DOHH2 (cell line): ENCODE results near the gene TSHZ3.

Experiments
- H3F3A ChIP-seq: fragments of 200-600 bp; sonication (generic), shearing (Covaris generic); 2 replicates; pipeline ENCODE4 v1.6.0; 2016; ENCODE audit warnings: antibody characterized with exemption, mild to moderate bottlenecking; ENCODE audit not compliant: control insufficient read depth, insufficient read depth
- H3K27ac ChIP-seq: fragments of 200-600 bp; sonication (generic); 2 replicates; pipeline ENCODE4 v1.5.1; 2014; ENCODE audit warnings: low read depth, mild to moderate bottlenecking, low read length, moderate library complexity
- H3K27me3 ChIP-seq: fragments of 200-600 bp; sonication (generic); 2 replicates; pipeline ENCODE4 v1.6.1; 2014; ENCODE audit warnings: mild to moderate bottlenecking, low read length, mixed read lengths; ENCODE audit not compliant: control insufficient read depth
- H3K36me3 ChIP-seq: fragments of 200-600 bp; sonication (generic); 2 replicates; pipeline ENCODE4 v1.6.1; 2014; ENCODE audit warnings: mild to moderate bottlenecking, low read length, moderate library complexity, mixed read lengths; ENCODE audit not compliant: control insufficient read depth
- H3K4me1 ChIP-seq: fragments of 200-600 bp; sonication (generic); 2 replicates; pipeline ENCODE4 v1.6.1; 2014; ENCODE audit warnings: mild to moderate bottlenecking, low read length, mixed read lengths; ENCODE audit not compliant: control insufficient read depth
- H3K4me2 ChIP-seq: fragments of 200-600 bp; sonication (generic); 2 replicates; pipeline ENCODE4 v1.6.0; 2014; ENCODE audit warnings: mild to moderate bottlenecking, low read length, moderate library complexity
- H3K4me3 ChIP-seq: fragments of 200-600 bp; sonication (generic); 2 replicates; pipeline ENCODE4 v1.5.1; 2014; ENCODE audit warnings: mild to moderate bottlenecking, low read length, mixed read lengths
- H3K79me2 ChIP-seq: fragments of 200-600 bp; sonication (generic); 2 replicates; pipeline ENCODE4 v1.6.1; 2014; ENCODE audit warnings: mild to moderate bottlenecking, low read length, mixed read lengths; ENCODE audit not compliant: control insufficient read depth
- H3K9me2 ChIP-seq: fragments of 200-600 bp; sonication (generic); replicated peaks from 2 replicates; pipeline ENCODE4 v1.6.1; 2014; ENCODE audit warnings: mild to moderate bottlenecking, low read length, mixed read lengths; ENCODE audit not compliant: control insufficient read depth
- H3K9me3 ChIP-seq: fragments of 200-600 bp; sonication (generic); 2 replicates; pipeline ENCODE4 v1.6.1; 2014; ENCODE audit warnings: antibody characterized with exemption, low read length, mixed read lengths; ENCODE audit not compliant: control insufficient read depth, insufficient read depth
- H4K20me1 ChIP-seq: fragments of 200-600 bp; sonication (generic); 2 replicates; pipeline ENCODE4 v1.6.0; 2014; ENCODE audit warnings: low read depth, mild to moderate bottlenecking, antibody characterized with exemption, low read length, moderate library complexity; ENCODE audit not compliant: control insufficient read depth, insufficient read depth
- EZH2phosphoT487 ChIP-seq: fragments of 200-600 bp; sonication (generic); IDR thresholded peaks from 2 replicates; pipeline ENCODE4 v1.6.1; 2017; ENCODE audit warnings: borderline replicate concordance, mild to moderate bottlenecking, antibody characterized with exemption, low read length, moderate library complexity, mixed read lengths
- TF ChIP-seq, protein P1 (sequence below): fragments of 200-600 bp; sonication (generic); IDR thresholded peaks from one replicate; pipeline ENCODE4 v1.5.1; 2014; ENCODE audit warnings: antibody characterized with exemption, mild to moderate bottlenecking, low read depth, low read length; ENCODE audit not compliant: poor library complexity, severe bottlenecking

Gene TSHZ3

DNA sequence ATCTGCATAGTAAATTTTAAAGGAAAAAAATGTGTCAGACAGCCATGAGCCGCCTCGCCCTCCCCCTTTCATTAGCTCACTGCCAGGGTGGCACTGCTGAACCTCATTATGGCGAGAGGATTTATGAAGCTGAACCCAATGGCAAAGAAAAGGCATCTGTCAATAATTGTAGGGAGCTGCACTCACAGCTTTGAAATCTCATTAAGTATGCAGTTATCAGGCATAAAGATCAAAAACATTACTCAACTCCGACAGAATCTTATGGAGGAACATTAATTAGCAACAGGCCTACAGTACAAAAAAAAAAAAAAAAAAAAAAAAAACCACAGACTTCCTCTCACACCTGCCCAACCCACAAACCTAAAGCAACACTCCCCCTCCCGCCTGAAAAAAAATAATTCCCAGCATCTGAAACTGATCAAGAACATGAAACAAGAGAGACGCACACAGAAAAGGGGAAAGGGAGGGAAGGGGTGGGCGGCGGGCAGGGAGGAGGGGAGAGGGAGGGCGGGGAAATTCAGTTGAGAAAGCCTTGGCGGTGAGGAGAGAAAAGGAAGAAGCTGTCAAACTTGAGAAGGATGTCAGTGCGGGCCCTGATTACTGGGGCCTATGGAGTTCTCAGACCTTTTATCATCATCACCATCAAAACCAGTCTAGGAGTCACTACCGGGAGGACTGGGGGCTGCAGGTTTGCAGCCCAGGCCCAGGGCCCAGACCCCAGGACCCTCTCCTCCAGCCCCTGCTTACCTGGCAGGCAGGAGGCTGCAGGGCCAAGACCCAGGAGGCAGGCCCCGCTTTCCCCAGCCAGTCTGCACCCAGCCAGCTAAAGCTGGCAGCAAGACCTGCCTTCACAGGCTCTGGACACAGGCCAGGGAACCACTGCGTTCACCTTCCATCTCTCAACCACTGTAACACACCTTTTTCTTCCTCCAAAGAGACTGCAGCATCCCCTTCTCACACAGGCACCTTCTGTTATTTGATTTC, 8.9 kb downstream of the TSHZ3 start:
- Histone ChIP-seq H3K9me3 (no peaks in the 10 kb centered on the region), H3K4me3 (no peak overlapping the region), H3K9me2 (no peaks in the 10 kb centered on the region), H3K36me3 (no peaks in the 10 kb centered on the region), H4K20me1 (no peaks in the 10 kb centered on the region), H3K27ac (no peak overlapping the region), H3K79me2 (no peaks in the 10 kb centered on the region), H3K4me2 (no peak overlapping the region), H3K27me3 (no peaks in the 10 kb centered on the region), H3K4me1 (no peaks in the 10 kb centered on the region), H3F3A (no peaks in the 10 kb centered on the region)
- TF ChIP-seq, protein P1, sequence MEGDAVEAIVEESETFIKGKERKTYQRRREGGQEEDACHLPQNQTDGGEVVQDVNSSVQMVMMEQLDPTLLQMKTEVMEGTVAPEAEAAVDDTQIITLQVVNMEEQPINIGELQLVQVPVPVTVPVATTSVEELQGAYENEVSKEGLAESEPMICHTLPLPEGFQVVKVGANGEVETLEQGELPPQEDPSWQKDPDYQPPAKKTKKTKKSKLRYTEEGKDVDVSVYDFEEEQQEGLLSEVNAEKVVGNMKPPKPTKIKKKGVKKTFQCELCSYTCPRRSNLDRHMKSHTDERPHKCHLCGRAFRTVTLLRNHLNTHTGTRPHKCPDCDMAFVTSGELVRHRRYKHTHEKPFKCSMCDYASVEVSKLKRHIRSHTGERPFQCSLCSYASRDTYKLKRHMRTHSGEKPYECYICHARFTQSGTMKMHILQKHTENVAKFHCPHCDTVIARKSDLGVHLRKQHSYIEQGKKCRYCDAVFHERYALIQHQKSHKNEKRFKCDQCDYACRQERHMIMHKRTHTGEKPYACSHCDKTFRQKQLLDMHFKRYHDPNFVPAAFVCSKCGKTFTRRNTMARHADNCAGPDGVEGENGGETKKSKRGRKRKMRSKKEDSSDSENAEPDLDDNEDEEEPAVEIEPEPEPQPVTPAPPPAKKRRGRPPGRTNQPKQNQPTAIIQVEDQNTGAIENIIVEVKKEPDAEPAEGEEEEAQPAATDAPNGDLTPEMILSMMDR = no peak
- no peak for TF ChIP-seq EZH2phosphoT487

DNA sequence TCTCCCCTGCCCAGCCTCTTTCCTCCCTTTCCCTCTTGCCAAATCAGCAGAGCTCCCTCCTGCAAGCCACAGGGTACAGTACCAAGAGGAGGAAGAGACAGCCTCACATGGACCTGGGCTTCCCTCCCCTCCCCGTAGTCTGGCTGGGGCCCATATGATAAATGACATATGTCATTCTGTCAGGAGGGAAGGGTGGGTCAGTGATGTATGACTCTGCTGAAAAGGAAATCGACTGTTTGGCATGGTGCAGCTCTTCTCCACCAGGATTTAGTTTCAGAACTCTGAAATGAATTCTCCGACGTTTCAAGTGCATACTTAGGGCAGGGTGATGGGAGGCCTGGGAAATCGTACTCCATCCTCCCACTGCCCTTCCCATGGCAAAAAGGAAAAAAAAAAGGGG, 9.8 kb downstream of the TSHZ3 start:
- no peaks in the 10 kb centered on the region for H4K20me1 ChIP-seq
- no peaks in the 10 kb centered on the region for H3F3A ChIP-seq
- H3K79me2 ChIP-seq = no peaks in the 10 kb centered on the region
- H3K4me3 ChIP-seq = no peak overlapping the region
- H3K4me2 ChIP-seq = no peak overlapping the region
- H3K9me3 ChIP-seq = no peaks in the 10 kb centered on the region
- H3K36me3 ChIP-seq = no peaks in the 10 kb centered on the region
- no peaks in the 10 kb centered on the region for H3K9me2 ChIP-seq
- TF ChIP-seq EZH2phosphoT487 = no peak
- TF ChIP-seq, protein P1 = no peak
- no peaks in the 10 kb centered on the region for H3K4me1 ChIP-seq
- no peaks in the 10 kb centered on the region for H3K27me3 ChIP-seq
- H3K27ac ChIP-seq = no peak overlapping the region

DNA sequence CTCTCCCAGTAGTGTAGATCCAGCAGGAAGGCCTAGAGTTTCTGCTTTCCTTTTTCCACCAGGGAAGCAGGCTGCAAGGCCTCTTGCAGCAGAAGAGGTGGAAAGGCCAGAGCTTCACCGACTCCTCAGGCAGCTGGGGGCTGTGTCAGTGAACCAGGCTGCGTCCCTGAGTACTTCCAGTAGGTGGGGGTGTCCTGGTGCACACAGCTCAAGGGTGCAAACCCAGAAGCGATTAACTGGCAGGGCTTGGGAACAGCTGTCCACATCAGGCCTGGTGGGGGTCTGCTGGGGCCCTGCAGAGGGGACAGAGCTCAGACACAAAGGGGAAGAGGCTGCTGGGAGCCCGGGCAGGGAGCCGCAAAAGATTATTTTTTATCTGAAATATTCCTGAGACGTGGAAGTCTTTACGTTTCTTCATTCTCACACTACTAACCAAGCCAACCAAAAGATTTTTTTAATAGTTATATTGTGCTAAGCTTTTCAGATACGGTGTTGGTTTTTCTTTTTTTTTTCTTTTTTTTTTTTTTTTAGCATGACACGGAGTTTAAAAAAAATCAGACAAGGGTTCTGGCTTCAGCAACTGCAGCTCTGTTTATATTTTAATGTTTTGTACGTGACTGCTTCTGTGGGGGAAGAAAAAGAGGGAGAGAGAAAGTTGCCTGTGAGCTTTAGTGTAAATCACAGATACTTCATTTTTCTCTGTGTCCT, 11.0 kb downstream of the TSHZ3 start:
- Histone ChIP-seq H3K9me2 (no peaks in the 10 kb centered on the region), H3K79me2 (no peaks in the 10 kb centered on the region), H3K4me2 (no peak overlapping the region), H3K9me3 (no peaks in the 10 kb centered on the region; the same call in 1 of the 2 replicates), H3K4me1 (no peaks in the 10 kb centered on the region), H3F3A (no peaks in the 10 kb centered on the region), H3K4me3 (no peak overlapping the region), H4K20me1 (no peaks in the 10 kb centered on the region), H3K27me3 (no peaks in the 10 kb centered on the region), H3K36me3 (no peaks in the 10 kb centered on the region), H3K27ac (no peak overlapping the region)
- no peak for TF ChIP-seq EZH2phosphoT487
- TF ChIP-seq, protein P1 = no peak
